ENCODE data around the gene PACS2. TPM values are rescaled to one million over a fixed set of nuclear protein-coding genes. Genes with fewer than 3 reads are reported as not detected.
"Not testable (repeated sequence)": the region's sequence is repeated elsewhere in the genome, so short reads cannot be mapped to it uniquely, and the experiment has no call there.

The PACS2 gene
- total RNA-seq, 4 donors from 2014 or later = 37.1 to 116 (median 52.2) TPM

- Histone ChIP-seq H3K27ac (no peak overlapping the region), H3K27me3 (no peaks in the 10 kb centered on the region), H3K36me3 (no peaks in the 10 kb centered on the region), H3K4me3 (no peak overlapping the region), H3K4me1 (peaks cover 0 to 9% of the 10 kb centered on the region in 2 donors), H3K9me3 (no peaks in the 10 kb centered on the region)
- intact Hi-C loops (cut with DNase I; ENCODE audit: low total_unique reads) = no loop called here
- TF ChIP-seq CTCF (IDR thresholded peaks at IDR 0.05) (no peak), POLR2A (IDR thresholded peaks at IDR 0.05) (no peak)
- DNase-seq = no peak
These were observed 20.1 kb downstream of the PACS2 start for GRCh38 chr14:105334383-105335230.

- H3K27ac ChIP-seq; H3K4me3 ChIP-seq; H3K9me3 ChIP-seq; H3K4me1 ChIP-seq; intact Hi-C loops (cut with DNase I; ENCODE audit: low total_unique reads); H3K27me3 ChIP-seq; DNase-seq; H3K36me3 ChIP-seq: not testable (repeated sequence)
These were observed 20.6 kb downstream of the PACS2 start for GRCh38 chr14:105335231-105335542.

- Histone ChIP-seq H3K36me3 (no peaks in the 10 kb centered on the region), H3K9me3 (no peaks in the 10 kb centered on the region), H3K27me3 (no peaks in the 10 kb centered on the region), H3K4me3 (no peak overlapping the region), H3K4me1 (no peaks in the 10 kb centered on the region), H3K27ac (no peak overlapping the region)
- TF ChIP-seq POLR2A (IDR thresholded peaks at IDR 0.05) (no peak), CTCF (IDR thresholded peaks at IDR 0.05) (no peak)
- intact Hi-C loops (cut with DNase I; ENCODE audit: low total_unique reads) = no loop called here
- DNase-seq = no peak
These were observed 21.4 kb downstream of the PACS2 start for GRCh38 chr14:105335735-105336476.

- Histone ChIP-seq H3K27me3 (no peaks in the 10 kb centered on the region), H3K27ac (no peak overlapping the region), H3K36me3 (no peaks in the 10 kb centered on the region), H3K9me3 (no peaks in the 10 kb centered on the region), H3K4me1 (no peaks in the 10 kb centered on the region), H3K4me3 (no peak overlapping the region)
- no peak for TF ChIP-seq POLR2A (IDR thresholded peaks at IDR 0.05)
- no peak for TF ChIP-seq CTCF (IDR thresholded peaks at IDR 0.05)
- intact Hi-C loops (cut with DNase I; ENCODE audit: low total_unique reads) = no loop called here
- no peak for DNase-seq
These were observed 22.1 kb downstream of the PACS2 start for GRCh38 chr14:105336477-105337287.

- H3K27me3 ChIP-seq = no peaks in the 10 kb centered on the region
- H3K4me3 ChIP-seq = no peak overlapping the region
- no peaks in the 10 kb centered on the region for H3K9me3 ChIP-seq
- intact Hi-C loops (cut with DNase I; ENCODE audit: low total_unique reads) = no loop called here
- H3K36me3 ChIP-seq = no peaks in the 10 kb centered on the region
- TF ChIP-seq CTCF (IDR thresholded peaks at IDR 0.05) = no peak
- TF ChIP-seq POLR2A (IDR thresholded peaks at IDR 0.05) = no peak
- no peak overlapping the region for H3K27ac ChIP-seq
- no peaks in the 10 kb centered on the region for H3K4me1 ChIP-seq
- DNase-seq = no peak
These were observed 22.9 kb downstream of the PACS2 start for GRCh38 chr14:105337433-105337832.
